Jurkat, Clone E6-1 (cell line): ENCODE results near the gene ENG. TPM values are rescaled to one million over a fixed set of nuclear protein-coding genes. Genes with fewer than 3 reads are reported as not detected.
"Not testable (repeated sequence)": the region's sequence is repeated elsewhere in the genome, so short reads cannot be mapped to it uniquely, and the experiment has no call there.

Experiments used
- DNase-seq: peaks from one replicate; pipeline ENCODE4 v3.0.0-alpha.2; 2011; ENCODE audit warnings: low read depth, low spot score
- H3K4me3 ChIP-seq: 2 replicates; pipeline ENCODE4 v1.5.1; 2011; ENCODE audit warnings: mild to moderate bottlenecking, low read length, control low read depth, moderate library complexity
- polyA plus RNA-seq: library from polyadenylated mRNA; unstranded; fragments of >200 nt; gene quantifications from one replicate; pipeline ENCODE4 v1.2.1, GENCODE V29; 2012; ENCODE audit warnings: missing spikeins; ENCODE audit not compliant: insufficient read length, insufficient read depth

The ENG gene
- polyA plus RNA-seq = 1.4 TPM

DNA sequence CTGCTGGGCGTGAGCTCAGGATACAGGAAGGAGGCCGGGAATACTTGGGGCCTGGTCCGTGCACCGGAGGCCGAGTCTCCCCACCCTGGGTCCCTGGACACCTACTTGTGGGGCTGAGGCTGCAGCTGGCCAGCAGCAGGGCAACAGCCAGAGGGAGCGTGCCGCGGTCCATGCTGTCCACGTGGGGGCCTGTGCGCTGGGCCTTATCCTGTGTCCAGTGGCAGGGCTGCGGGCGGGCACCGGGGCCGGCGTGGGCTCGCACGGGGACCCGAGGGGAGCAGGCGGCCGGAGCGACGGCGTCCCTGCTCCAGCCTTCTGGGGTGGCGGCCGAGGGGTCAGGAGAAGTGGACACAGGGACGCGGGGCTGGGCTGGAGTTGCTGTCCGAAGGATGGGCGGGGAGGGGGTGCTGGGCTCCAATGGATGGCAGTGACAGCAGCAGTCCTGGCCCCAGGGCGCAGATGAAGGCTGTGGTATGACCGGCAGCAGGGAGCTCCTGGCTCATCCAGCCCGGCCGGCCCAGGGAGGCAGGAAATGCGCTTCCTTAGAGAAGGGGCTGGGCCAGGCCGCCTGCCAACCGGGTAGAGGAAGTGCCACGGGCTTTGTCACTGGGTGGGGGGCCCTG lies at the start of gene ENG:
Gene ENG (minus strand): TSS at position 475 of the 623 bp plus-strand sequence. CDS start 303 bp downstream, at position 172.
- H3K4me3 ChIP-seq = no peak within 1 kb of the TSS
- no peak for DNase-seq

DNA sequence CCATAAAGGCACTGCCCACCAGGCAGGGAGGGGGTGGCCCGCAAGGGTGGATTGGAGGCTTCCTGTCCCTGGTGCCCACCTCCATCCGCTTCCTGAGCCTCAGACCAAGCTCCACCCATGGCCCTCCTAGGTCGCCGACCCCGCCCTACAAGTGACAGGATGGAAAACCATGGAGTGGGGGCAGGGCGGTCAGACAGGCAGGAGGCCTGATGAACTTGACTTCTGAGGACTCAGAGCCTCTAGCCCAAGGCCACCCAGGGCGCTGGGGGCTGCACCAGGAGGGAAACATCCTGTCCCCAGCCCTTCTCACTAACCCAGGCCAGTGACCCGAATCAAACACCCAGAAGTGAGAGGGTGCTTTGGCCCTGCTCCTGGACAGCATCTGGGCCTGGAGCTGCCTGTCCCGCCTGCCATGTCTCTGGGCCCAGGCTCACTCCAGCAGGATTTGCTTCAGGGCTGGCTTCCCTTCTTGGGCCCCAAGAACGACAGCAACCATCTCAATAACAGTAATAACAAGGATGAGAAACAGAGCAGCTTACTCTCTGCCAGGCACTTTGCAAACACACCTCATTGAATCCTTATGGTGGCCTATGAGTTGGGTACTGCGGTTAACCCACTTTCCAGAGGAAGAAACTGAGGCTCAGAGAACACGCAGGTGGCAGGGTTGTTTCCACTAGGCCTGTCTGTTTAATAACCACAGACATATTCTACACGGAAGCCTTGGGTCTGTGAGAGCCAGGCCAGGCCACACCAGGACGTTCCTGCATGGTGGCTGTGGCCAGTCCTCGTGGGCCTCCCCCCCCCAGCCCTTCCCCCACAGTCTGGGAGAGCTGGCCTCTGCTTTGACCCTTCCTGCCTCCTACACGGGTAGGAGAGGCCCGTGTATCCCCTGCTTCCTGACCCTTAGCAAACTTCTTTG lies 49.4 kb upstream of the ENG start:
- DNase-seq = peak; percentile 78
- no peak overlapping the region for H3K4me3 ChIP-seq

DNA sequence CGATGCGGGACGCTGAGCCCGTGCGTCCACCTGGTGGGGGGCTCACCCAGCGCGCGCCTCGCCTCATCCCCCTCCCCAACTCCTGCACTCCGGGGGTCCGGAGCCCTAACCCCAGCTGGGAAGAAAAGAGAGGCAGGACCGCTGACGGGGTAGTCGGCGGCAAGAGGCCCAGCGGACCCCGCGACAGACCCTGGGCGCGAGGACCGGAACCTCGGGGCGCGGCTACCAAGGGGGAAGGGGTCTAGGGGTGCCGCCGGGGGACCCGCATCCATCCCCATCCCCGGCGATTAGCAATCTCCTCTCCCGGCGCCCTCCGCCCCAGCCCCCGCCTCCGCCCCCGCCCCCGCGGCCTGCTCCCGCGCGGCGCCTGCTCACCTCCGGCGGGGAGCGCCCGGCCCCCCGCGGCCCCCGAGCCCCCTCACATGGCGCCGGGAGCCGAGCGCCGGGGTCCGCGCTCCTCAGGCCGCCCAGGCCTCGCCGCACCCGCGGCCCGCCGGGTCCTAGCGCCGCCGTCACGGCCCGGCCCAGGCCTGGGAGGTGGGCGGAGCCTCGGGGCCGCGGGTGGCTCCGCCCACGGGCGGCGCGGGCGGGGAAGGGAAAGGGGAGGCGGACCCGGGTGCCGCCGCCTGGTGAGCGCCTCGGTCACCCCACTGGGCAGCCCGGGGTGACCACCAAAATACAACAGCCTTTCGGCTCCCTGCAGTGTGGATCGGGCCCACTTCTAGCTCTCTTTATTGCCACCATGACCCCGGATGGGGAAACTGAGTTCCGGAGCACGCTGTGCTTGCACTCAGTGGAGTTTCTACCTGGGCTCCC lies 44.9 kb upstream of the ENG start, which contains the start of gene ST6GALNAC6:
Gene ST6GALNAC6 (minus strand): TSS at position 476 of the 816 bp plus-strand sequence. CDS start 1,622 bp downstream, outside the sequence.
- peak within 1 kb of the TSS; percentile 75 for H3K4me3 ChIP-seq
- DNase-seq = no peak

DNA sequence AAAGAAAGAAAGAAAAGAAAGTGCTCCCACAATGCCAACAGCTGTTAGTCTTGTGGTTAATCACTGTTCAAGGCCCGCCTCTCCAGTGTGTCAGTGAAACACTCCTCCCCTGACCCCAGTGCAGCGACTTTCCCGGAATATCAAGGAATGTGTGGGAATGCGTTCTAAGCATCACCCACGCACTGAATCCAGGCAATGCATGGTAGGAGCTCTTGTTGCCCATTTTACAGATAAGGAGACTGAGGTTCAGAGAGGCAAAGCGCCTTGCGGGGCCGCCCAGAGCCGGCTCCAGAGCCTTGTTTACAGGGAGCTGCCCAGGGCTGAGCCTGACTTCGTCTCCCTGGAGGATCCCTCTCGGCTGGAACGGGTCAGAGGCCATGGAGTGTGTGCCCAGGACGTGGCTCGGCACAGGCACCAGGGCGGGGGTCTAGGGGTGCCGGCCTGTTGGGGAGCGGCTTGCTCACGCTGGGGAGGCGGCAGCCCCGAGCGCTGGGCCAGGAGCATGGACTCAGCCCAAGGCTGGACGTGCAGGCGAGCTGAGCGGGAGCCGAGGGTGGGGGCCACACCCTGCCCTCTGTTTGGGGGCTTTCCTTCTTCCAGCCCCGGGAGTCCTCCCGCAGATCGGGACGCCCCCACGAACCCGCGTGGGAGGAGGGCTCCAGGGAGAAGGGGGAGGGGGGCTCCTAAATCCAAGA lies 44.1 kb upstream of the ENG start:
- no peak for DNase-seq
- peak overlapping the region; percentile 75 for H3K4me3 ChIP-seq

DNA sequence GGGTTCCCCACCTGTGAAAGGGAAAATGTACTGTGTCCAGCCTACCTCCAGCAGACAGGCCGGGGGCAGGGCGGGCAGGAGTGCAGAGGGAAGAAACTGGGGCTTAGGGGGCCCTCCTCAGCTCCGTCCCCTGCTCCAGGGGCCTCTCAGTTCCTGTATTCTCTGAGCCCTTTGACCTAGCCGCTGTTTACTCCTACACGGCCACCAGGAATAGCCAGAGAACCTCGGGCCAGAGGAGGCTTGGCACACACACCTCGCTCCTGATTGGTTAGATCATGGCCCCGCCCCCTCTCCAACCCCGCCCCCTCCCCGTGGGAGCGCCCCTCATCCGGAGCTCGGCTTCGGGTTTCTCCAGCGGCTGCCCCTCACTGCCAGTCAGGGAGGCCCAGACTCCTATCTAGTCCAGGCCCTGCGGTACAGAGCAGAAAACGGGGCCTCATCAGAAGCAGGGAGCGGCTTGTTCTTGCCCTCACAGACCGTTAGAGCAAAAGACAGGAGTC lies 42.8 kb upstream of the ENG start:
- no peak overlapping the region for H3K4me3 ChIP-seq
- DNase-seq = no peak

DNA sequence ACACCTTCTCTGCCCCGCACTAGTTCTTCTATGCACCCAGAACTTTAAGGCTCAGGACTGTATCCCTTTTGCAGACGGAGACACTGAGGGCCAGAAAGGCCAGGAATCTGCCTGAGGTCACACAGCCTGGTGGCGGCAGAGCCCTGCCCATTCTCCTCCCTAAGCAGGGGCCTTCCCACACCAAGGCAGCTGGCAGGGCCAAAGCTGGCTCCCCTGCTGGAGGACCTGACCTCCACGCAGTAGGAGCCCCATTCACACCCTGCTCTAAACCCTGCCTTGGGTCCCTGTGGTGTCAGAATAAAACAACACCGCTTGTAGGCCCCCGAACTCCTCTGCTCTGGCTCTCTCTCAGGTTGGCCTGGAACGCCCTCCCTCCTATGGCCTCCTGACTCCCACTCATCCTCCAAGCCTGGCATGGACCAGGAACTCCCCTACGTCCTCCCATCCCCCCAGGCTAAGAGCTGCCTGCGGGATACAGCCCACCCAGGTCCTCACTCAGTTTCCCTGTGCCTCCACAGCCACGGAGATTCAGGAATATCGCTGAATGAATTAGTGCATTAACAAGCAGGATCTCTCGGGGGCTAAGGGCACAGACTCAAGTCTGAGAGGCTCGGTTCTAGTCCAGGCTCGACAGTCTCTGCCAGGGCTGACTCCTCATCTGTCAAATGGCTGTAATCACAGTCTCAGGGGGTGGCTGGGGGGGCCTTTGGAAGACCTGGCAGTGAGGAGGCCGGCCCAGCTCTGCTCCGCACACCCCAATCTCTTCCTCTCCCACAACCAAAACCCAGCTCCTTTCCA lies 42.1 kb upstream of the ENG start:
- no peak overlapping the region for H3K4me3 ChIP-seq

DNA sequence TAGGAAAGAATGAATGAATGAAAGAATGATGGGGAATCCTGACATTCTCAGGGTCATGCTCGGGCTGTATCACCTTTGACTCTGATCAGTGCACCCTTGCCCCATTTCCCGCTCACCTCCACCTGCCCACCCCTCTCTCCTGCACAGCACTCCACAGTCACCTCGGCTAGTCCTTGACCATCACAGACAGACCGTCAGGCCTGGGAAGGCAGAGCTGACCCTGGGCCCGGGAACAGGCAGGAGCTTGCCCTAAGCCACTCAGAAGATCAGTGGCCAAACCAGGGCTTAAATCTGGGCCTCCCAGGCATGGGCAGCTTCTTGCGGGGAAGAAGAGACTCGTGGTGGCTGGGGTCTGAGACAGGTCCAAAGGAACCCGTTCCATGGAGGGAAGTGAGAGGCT lies 41.4 kb upstream of the ENG start:
- no peak overlapping the region for H3K4me3 ChIP-seq
- no peak for DNase-seq

More for the DNA sequence above, 42.1 kb upstream of the ENG start:
- DNase-seq = no peak

DNA sequence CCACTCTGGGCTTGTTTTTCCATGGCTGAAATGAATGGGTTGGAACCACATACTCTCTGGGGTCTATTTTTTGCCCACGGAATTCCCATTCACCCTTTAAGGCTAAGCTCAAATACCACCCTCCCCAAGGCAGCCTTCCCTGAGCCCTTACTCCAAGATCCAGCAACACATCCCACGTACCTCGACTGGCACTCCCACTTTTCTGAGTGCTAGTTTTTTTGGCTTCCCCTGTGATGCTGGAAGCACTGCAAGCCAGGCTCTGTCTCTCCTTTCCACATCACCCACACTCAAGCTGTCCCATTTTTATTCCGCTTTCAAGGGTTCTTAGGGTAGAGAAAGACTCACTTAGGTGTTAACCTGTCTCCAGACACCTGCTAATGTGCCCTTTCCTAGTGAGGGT lies 38.9 kb upstream of the ENG start:
- no peak for DNase-seq
- no peak overlapping the region for H3K4me3 ChIP-seq

DNA sequence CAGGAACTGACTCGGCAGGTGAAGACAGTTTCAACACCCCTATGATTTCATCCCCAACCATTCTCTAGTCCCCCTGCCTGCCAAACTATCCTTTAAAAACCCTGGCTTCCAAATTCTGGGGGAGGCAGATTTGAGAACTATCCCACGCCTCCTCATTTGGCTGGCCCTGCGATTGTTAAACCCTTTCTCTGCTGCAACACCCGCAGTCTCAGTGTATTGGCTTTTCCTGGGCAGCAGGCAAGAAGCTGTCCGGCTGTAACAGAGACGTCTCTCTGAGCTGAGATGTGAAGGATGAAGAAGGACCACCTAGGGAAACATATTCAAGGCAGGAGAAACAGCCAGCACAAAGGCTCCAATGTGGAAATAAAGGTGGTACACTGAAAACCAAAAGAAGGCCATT lies 38.4 kb upstream of the ENG start:
- no peak overlapping the region for H3K4me3 ChIP-seq
- DNase-seq = no peak

DNA sequence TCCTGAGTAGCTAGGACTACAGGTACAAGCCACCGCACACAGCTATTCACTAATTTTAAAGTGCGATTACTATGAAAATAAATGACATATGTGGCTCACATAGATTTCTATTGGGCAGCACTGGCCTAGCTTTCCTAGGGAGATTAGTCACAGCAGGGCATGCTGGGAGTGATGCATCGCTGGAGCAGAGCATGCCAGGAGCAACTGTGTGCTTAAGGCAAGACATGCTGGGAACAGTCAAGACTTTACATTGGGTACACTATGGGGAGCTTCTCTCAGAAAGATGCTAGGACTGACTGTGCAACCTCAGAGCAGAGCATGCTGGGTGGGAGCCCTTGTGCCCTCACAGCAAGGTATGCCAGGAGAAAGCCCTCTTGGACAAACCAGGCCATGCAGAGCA lies 35.6 kb upstream of the ENG start:
- no peak overlapping the region for H3K4me3 ChIP-seq
- no peak for DNase-seq

DNA sequence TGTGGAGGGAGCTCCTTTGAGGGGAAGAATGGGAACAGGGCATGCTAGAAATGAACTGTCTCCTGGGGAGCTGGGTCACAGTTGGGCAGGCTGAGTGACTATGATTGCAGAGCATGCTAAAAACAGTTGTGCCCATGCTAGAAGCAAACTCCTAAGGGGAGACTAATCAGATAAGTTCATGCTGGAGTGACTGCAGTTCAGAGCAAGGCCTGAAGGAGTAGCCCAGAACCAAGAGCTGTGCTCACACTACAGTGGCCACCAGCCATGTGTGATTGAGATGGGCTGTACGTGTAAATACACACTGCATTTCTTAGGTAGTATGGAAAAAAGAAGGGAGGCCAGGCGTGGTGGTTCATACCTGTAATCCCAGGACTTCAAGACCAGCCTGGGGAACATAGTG lies 33.3 kb upstream of the ENG start:
- DNase-seq = no peak
- H3K4me3 ChIP-seq = no peak overlapping the region

DNA sequence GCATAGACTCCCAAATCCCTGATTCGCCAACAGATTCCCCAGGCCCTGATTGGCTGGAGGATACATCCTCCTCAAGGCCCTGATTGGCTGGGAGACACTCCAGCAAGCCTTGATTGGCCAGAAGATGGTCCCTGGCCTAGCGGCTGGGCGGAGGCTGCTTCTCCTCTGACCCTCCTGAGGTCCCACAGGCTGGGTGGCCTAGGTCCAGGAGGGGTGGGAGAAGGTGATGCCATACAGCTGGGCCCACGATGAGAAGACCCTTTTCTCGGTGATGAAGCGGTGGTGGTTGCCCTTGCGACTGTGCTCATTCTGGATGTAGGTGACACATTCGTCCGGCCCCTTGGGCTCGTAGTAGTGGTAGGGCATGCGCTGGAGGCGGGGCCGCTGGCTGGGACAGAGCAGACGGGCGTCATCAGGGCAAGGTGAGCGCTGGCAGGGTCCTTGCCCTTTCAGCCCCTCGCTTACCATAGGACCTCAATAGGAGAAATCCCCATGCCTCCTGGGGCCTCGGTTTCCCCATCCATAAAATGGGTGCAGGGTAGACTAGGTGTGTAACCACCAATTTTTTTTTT lies 32.0 kb upstream of the ENG start:
- H3K4me3 ChIP-seq = no peak overlapping the region
- no peak for DNase-seq

DNA sequence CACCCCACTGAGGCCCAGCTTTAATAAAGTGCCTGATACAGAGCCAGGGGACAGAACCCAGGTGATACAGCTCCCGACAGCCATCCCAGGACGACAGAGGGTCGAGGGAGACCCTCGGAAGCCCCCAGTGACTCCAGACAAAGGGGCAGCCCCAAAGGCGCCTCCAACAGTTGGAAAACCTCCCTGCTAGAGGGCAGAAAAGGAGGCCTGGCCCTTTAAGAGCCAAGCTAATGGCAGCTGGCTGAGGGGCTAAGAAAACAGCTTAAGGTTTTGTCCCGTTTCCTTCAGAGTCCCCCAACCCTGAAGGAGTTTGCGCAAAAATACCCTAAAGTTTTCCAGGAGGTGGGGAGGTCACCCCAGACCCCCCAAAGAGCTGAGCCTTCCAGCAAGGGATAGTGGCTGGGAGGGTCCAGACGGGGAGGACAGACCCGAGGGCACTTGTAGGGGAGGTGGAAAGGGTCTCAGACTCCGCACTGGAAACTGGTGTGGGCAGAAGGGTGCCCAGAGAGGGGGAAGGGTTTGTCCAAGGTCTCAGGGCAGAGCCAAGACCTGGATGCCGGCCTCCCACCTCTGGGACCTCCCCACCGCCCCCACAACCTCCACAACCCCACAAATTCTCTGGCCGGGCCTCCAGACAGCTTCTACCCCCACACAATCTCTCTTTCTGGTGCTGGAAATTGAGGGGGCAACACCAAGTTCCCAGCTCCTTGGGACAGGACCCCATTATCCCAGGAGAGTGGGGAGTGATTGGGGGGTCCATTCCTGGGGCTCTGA lies 31.2 kb upstream of the ENG start:
- DNase-seq = no peak
- no peak overlapping the region for H3K4me3 ChIP-seq

DNA sequence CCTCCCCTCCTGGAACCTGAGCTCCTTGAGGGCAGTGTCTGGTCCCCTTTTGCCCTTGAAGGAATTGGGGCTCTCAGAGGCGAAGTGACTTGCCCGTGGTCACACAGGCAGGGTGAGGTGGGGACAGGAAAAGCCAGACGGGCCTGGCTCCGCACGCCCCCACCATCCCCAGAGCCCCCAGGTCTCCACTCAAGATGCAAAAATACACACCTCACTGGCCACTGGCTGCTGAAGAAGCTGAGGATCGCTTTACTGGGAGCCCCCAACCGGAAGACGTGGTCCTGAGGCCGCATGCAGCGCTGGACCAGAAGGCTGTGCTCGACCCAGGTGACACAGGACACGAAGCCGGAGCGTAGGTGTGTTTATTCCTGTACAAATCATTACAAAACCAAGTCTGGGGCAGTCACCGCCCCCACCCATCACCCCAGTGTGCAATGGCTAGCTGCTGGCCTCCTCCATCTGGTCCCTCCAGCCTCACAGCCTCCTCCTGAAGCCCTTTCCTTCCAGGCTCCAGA lies 30.6 kb upstream of the ENG start:
- no peak for DNase-seq
- no peak overlapping the region for H3K4me3 ChIP-seq

DNA sequence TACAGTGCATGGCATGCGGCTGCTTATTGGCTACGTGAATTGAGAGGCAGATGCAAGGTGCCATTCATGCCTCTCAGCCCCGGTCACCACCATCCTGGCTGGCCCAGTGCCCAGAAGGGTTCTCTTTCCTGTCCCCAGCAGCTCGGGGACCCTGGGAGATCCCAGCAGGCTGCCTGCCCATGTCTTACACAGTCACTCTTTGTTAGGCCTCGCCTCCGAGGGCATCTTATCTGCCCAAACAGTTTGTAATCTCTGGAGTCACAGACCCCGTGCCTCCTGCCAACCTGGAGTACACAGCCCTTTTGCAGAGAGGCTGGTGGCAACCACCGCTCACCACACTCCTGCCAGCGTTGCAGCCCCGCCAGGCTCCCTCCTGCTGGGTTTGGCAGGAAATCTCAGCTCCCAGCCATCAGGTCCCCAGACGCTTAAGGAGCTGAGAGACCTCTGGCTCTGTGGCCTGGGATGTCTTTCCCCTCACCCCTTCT lies 30.0 kb upstream of the ENG start:
- no peak for DNase-seq
- no peak overlapping the region for H3K4me3 ChIP-seq

DNA sequence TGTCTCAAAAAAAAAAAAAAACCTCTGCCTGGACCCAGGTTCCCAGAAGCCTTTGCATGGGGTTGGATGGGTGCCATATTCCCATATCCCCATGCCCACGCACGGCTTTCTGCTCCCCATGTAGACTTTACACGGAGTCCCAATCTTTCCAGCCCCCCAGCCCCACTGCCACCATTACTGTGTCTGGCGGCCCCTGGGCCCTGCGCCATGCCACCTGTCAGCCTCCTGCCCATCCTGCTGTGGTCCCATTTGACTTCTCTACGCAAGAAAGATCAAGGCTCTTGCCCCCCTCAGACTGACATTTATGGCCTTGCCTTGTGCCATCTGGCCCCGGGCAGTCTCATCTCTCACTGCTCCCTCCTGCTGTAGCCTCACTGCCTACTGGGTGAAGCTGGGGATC lies 29.5 kb upstream of the ENG start:
- H3K4me3 ChIP-seq = no peak overlapping the region
- DNase-seq = no peak

DNA sequence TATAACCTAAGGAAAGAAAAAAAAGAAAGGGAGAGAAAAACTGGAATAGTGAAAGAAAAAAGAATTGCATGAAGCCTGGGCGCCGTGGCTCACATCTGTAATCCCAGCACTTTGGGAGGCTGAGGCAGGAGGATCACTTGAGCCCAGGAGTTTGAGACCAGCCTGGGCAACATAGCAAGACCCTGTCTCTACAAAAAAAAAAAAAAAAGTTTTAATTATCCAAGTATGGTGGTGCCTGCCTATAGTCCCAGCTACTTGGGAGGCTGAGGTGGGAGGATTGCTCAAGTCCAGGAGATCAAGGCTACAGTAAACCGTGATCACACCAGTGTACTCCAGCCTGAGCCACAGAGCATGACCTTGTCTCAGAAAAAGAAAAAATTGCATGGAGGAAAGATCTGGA lies 27.3 kb upstream of the ENG start:
- not testable (repeated sequence) for DNase-seq, H3K4me3 ChIP-seq
